ENCODE data around the gene TMEM178A.

TMEM178A gene

GRCh38 chr2:39673018-39673417 lies 7.3 kb downstream of the TMEM178A start:
- no peak for DNase-seq (ENCODE audit: extremely low read depth in 1 of 2, low read depth in 1 of 2)

GRCh38 chr2:39676342-39676741 lies 10.6 kb downstream of the TMEM178A start:
- no peak for DNase-seq (ENCODE audit: extremely low read depth in 1 of 2, low read depth in 1 of 2)

- DNase-seq (ENCODE audit: extremely low read depth in 1 of 2, low read depth in 1 of 2) = no peak
These were observed 12.5 kb downstream of the TMEM178A start for GRCh38 chr2:39678170-39678569.

- no peak for DNase-seq (ENCODE audit: extremely low read depth in 1 of 2, low read depth in 1 of 2)
These were observed 14.1 kb downstream of the TMEM178A start for GRCh38 chr2:39679805-39680204.

DNA sequence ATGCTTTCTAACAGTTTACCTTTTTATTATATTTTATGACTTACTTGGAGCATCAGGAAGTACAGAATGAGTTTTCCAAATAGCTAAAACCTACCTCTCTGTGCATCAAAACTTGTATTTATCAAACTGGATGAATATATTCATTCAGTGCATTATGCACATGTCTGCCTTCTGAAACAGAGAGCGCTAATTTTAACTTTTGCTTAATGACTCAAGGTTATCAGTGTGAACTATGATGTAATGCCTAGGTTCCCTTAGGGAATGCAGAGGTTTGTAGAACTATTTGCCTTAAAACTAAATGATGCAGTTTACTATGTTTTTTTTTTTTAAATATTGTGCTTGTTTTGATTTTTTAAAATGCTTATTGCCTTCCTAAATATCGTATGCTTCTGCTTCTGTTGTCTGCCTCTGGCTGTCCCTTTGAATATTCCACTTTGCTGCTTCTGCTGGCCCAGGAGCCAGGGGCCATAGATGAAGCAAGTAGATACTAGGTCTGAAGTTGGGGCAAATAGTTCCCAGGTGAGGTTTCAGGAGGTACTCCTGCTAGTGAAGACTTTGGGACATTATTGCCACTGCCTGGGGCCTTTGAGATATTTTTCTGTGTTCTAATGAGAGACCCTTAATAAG lies 16.5 kb downstream of the TMEM178A start:
- no peak for DNase-seq (ENCODE audit: extremely low read depth in 1 of 2, low read depth in 1 of 2)

DNA sequence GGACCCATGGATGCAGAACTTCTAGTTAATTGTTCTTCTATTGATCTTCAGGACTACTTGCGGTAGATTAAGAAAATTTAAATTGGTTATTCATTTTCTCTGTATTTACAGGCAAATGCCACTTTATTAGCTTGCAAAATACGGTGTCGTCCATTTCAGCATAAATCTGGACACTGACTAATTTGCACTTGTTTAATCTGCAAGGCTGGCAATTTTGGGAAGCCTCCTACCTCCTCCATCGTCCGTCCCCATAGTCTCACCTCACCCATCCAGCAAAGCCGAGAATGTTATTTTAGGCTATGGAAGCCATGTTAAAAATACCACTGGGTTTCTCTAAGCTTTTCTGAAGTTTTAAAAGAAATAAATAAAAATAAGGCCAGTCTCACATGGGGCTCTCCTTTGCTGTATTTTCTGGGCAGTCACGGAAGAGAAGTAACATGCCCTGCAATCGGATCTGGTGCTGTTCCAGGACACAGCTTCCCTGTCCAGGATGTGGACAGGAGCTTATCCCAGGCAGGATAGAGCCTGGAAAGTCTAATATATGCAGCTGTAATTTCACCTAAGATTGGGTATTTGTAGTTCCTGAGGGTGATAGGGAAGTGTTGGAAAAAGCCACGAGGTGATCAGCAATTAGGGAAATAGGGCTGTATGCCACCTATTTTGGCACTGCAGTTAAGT lies 17.4 kb downstream of the TMEM178A start:
- DNase-seq (ENCODE audit: extremely low read depth in 1 of 2, low read depth in 1 of 2) = no peak

DNA sequence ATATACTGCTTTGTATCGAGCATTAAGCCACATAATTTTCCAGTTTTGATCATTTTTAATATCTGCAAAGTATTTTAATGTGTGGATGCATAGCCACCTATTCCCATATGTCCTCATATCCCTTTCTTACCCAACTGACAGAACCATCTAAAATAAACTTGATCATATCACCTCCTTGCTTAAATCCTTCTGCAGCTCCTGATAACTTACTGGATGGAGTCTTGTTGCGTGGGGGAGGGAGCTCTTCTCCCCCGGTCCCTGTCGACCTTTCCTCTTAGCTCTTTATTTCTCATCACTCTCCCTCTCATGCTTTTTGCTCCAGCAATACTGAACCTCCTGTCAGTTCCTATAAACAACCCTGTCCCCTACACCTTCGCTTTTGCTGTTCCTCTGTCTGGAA lies 18.7 kb downstream of the TMEM178A start:
- no peak for DNase-seq (ENCODE audit: extremely low read depth in 1 of 2, low read depth in 1 of 2)

GRCh38 chr2:39685126-39685525 lies 19.4 kb downstream of the TMEM178A start:
- DNase-seq (ENCODE audit: extremely low read depth in 1 of 2, low read depth in 1 of 2) = no peak

DNA sequence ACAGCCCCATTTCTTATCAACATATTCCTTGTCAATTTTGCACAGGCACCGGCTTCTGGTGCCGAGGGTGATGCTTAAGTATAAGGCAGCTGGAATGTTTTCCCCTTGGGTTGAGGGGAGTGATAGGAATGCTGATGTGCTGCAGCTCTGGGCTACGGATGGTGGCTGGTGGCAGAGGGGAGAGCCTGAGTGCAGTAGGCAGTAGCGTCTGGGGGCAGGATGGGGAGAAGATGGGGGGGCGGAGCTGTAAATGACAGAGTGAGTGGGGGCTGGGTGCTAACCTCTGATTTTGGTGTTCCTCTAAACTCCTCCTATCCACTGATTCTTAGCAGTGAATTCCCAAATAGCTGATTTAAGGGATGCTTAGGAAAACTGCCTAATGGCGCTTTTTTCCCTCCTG lies 20.7 kb downstream of the TMEM178A start:
- DNase-seq (ENCODE audit: extremely low read depth in 1 of 2, low read depth in 1 of 2) = no peak

DNA sequence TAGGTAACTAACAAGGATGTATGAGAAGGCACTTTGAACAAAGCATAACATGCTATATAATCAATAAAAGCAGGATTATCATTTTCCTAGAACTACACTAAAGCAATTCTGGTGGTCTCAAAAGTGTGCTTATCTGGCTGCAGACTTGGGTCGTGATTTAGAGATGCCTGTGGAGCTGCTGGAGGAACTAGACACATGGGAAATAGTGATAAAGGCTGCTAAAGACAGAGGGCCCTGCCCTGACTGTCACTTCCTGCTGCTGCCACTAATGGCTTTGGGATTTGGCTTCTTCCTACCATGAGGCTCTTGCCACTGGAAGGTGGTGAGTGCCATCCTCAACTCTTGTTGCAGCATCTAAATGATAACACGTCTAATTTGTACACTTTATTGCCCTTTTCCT lies 22.5 kb downstream of the TMEM178A start:
- DNase-seq (ENCODE audit: extremely low read depth in 1 of 2, low read depth in 1 of 2) = no peak

DNA sequence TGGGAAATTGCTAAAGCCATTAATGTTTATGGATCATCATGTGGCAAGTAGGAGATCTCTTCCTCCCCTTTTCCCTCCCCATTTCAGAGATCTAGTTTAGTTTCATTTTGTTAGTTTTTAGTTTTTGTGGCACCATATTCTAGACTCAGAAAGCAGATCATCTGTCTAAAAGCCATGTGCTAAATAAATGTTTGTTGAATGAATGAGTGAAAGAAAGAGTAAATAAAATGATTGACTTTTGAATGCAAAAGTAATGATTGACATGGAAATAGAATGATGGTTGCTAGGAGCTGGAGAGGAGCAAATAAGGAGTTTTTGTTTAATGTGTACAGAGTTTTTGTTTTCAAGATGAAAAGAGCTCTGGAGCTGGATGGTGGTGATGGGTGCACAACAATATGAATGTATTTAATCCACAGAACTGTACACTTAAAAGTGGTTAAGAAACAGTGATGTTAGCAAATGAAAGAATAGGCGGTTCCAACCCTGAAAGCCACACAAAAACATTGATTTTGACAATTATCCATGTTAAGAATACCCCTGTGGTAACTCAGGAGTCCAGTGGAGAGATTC lies 23.6 kb downstream of the TMEM178A start:
- no peak for DNase-seq (ENCODE audit: extremely low read depth in 1 of 2, low read depth in 1 of 2)

- no peak for DNase-seq (ENCODE audit: extremely low read depth in 1 of 2, low read depth in 1 of 2)
These were observed 24.2 kb downstream of the TMEM178A start for GRCh38 chr2:39689876-39690275.

DNA sequence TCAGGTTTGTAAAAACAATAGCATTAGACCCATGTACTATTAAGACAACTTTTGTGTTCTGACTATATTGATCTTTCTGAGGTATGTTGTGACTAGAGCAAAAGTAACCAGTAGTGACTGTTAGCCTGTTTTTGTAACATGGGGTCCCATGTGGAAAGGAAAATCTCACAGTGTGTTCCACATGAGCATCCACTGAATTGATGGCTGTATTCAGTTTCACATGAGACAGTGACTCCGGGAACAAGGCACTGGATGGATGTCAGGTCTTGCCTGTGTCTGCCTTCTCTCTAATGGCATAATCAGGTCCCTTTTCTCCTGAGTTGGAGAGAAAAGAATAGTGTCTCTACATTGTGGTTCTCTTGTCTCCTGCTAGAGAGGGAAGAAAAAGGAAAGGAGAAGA lies 27.5 kb downstream of the TMEM178A start:
- DNase-seq (ENCODE audit: extremely low read depth in 1 of 2, low read depth in 1 of 2) = no peak

GRCh38 chr2:39696101-39696553 lies 30.4 kb downstream of the TMEM178A start:
- DNase-seq (ENCODE audit: extremely low read depth in 1 of 2, low read depth in 1 of 2) = no peak

GRCh38 chr2:39696838-39697237 lies 31.1 kb downstream of the TMEM178A start:
- DNase-seq (ENCODE audit: extremely low read depth in 1 of 2, low read depth in 1 of 2) = no peak

DNA sequence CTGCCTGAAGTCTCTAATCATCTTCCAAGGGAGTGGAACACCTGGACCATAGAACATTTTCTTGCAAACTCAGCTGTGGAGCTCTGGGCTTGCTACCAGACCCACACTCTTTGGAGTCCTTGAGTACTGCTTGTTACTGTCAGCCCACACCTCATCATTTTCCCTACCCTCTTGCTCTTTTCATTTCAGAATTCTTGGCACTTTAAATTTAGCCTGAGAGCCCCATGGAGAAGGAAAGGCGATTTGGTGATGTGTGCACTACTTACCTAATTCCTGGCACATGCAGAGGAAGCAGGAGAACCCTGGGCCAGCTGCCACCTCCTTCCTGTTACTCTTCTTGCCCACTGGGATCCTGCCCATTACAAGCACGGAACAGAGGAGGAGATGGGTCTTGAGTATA lies 31.7 kb downstream of the TMEM178A start:
- no peak for DNase-seq (ENCODE audit: extremely low read depth in 1 of 2, low read depth in 1 of 2)

GRCh38 chr2:39701137-39701536 lies 35.4 kb downstream of the TMEM178A start:
- no peak for DNase-seq (ENCODE audit: extremely low read depth in 1 of 2, low read depth in 1 of 2)

- no peak for DNase-seq (ENCODE audit: extremely low read depth in 1 of 2, low read depth in 1 of 2)
These were observed 37.6 kb downstream of the TMEM178A start for GRCh38 chr2:39703181-39703872.

GRCh38 chr2:39704540-39704939 lies 38.8 kb downstream of the TMEM178A start:
- DNase-seq (ENCODE audit: extremely low read depth in 1 of 2, low read depth in 1 of 2) = no peak

DNA sequence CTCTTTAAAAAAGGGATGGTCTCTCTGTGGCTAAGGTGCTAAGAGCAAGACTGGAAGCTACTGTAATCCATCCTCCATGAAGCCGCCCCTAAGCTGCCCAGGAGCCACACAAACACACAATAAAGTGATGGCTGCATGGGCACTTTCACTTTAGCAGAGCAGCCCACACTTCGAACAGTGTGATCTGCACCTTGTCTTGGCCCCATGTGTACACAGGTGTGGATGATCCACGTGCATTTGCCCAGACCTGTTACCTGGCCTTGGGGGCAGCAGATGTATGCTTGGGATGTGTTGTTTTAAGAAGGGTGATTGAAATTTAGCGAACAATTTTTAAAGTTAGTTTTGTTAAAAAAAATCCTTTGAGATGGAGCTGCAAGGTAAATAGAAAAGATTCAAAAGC lies 39.9 kb downstream of the TMEM178A start:
- no peak for DNase-seq (ENCODE audit: extremely low read depth in 1 of 2, low read depth in 1 of 2)

- no peak for DNase-seq (ENCODE audit: extremely low read depth in 1 of 2, low read depth in 1 of 2)
These were observed 40.6 kb downstream of the TMEM178A start for GRCh38 chr2:39706312-39706711.

DNA sequence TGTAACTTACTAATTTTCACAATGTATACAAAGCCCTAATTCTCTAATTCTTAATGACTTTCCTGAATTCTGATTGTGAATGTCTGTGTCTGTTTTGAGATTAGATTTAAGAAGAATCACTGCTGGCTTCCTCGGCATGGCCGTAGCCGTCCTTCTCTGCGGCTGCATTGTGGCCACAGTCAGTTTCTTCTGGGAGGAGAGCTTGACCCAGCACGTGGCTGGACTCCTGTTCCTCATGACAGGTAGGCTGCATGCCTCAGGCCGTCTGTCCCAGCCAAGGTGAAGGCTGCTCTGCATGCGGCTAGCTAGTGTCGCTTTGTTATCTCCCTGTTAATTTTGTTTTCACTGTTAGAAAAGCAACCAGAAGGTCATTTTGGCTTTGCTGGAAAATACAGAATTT lies 41.2 kb downstream of the TMEM178A start:
- DNase-seq (ENCODE audit: extremely low read depth in 1 of 2, low read depth in 1 of 2) = no peak

Measured in activated CD8-positive, alpha-beta memory T cell treated with anti-CD3 and anti-CD28 coated beads for 1 hour (primary cell).